Measurements from ENCODE around the gene MYO3A.
A peak's percentile ranks its signal among the peaks of the same experiment; 100 is the strongest.

MYO3A gene

GRCh38 chr10:25933653-25934608 is at the start of gene MYO3A:
MYO3A (plus strand) TSS chr10:25934229; CDS start chr10:25952111, 17,882 bp downstream.
- no peak for DNase-seq

GRCh38 chr10:25888627-25889026 is 45.4 kb upstream of the MYO3A start:
- no peak for DNase-seq

GRCh38 chr10:25890995-25891394 is 43.0 kb upstream of the MYO3A start:
- no peak for DNase-seq

GRCh38 chr10:25895856-25896255 is 38.2 kb upstream of the MYO3A start:
- DNase-seq: no peak

- DNase-seq: no peak
Measured at GRCh38 chr10:25896421-25896820, 37.6 kb upstream of the MYO3A start.

GRCh38 chr10:25899304-25899703 is 34.7 kb upstream of the MYO3A start:
- DNase-seq: no peak

- no peak for DNase-seq
Measured at GRCh38 chr10:25901199-25901598, 32.8 kb upstream of the MYO3A start.

- no peak for DNase-seq
Measured at GRCh38 chr10:25902002-25902401, 32.0 kb upstream of the MYO3A start.

- DNase-seq: no peak
Measured at GRCh38 chr10:25907261-25907660, 26.8 kb upstream of the MYO3A start.

- DNase-seq: no peak
Measured at GRCh38 chr10:25912866-25913265, 21.2 kb upstream of the MYO3A start.

- DNase-seq: no peak
Measured at GRCh38 chr10:25914776-25915175, 19.3 kb upstream of the MYO3A start.

GRCh38 chr10:25934621-25935139 is 651 bp downstream of the MYO3A start:
- peak; percentile 11 for DNase-seq

- DNase-seq: no peak
Measured at GRCh38 chr10:25938405-25938804, 4.4 kb downstream of the MYO3A start.

GRCh38 chr10:25944771-25945170 is 10.7 kb downstream of the MYO3A start:
- no peak for DNase-seq

GRCh38 chr10:25952857-25953256 is 18.8 kb downstream of the MYO3A start:
- DNase-seq: no peak

GRCh38 chr10:25954851-25955250 is 20.8 kb downstream of the MYO3A start:
- DNase-seq: no peak

GRCh38 chr10:25959540-25960232 is 25.7 kb downstream of the MYO3A start:
- no peak for DNase-seq

GRCh38 chr10:25965584-25965983 is 31.6 kb downstream of the MYO3A start:
- DNase-seq: no peak

GRCh38 chr10:25966844-25967243 is 32.8 kb downstream of the MYO3A start:
- no peak for DNase-seq

GRCh38 chr10:25972631-25973030 is 38.6 kb downstream of the MYO3A start:
- no peak for DNase-seq

GRCh38 chr10:25974897-25975459 is 40.9 kb downstream of the MYO3A start:
- DNase-seq: no peak

GRCh38 chr10:25978771-25979170 is 44.7 kb downstream of the MYO3A start:
- DNase-seq: no peak

GRCh38 chr10:25982107-25982506 is 48.1 kb downstream of the MYO3A start:
- DNase-seq: no peak

- no peak for DNase-seq
Measured at GRCh38 chr10:25988583-25988982, 54.6 kb downstream of the MYO3A start.
